OCI-LY1 (cell line): ENCODE data around the gene TEX26.

Experiments used
- H2AFZ ChIP-seq: fragments of 200-600 bp; sonication (generic), shearing (Covaris generic); 2 replicates; pipeline ENCODE4 v1.6.0; 2014; ENCODE audit warnings: antibody characterized with exemption, mild to moderate bottlenecking, low read length
- H3F3A ChIP-seq: fragments of 200-600 bp; sonication (generic), shearing (Covaris generic); 2 replicates; pipeline ENCODE4 v1.6.0; 2014; ENCODE audit warnings: mild to moderate bottlenecking, antibody characterized with exemption, low read length, moderate library complexity; ENCODE audit not compliant: insufficient read depth
- H3K27ac ChIP-seq: fragments of 200-600 bp; sonication (generic); 2 replicates; pipeline ENCODE4 v1.5.1; 2014; ENCODE audit warnings: low read length, mixed run types, mild to moderate bottlenecking, low read depth; ENCODE audit not compliant: poor library complexity, severe bottlenecking
- H3K27me3 ChIP-seq: fragments of 200-600 bp; sonication (generic); 2 replicates; pipeline ENCODE4 v1.6.0; 2014; ENCODE audit warnings: antibody characterized with exemption, mild to moderate bottlenecking, low read length, moderate library complexity; ENCODE audit not compliant: insufficient read depth
- H3K36me3 ChIP-seq: fragments of 200-600 bp; sonication (generic); 2 replicates; pipeline ENCODE4 v1.6.1; 2014; ENCODE audit warnings: mild to moderate bottlenecking, antibody characterized with exemption, low read length, moderate library complexity, mixed read lengths; ENCODE audit not compliant: insufficient read depth
- H3K4me1 ChIP-seq: fragments of 200-600 bp; sonication (generic); 2 replicates; pipeline ENCODE4 v1.5.1; 2014; ENCODE audit warnings: mild to moderate bottlenecking, low read length, moderate library complexity; ENCODE audit not compliant: insufficient read depth, severe bottlenecking
- H3K4me2 ChIP-seq: fragments of 200-600 bp; sonication (generic), shearing (Covaris generic); 2 replicates; pipeline ENCODE4 v1.6.1; 2014; ENCODE audit warnings: low read length
- H3K4me3 ChIP-seq: fragments of 200-600 bp; sonication (generic); 2 replicates; pipeline ENCODE4 v1.5.1; 2014; ENCODE audit warnings: low read length, low read depth, mild to moderate bottlenecking, mixed read lengths; ENCODE audit not compliant: poor library complexity, severe bottlenecking
- H3K79me2 ChIP-seq: fragments of 200-600 bp; shearing (Covaris generic); 2 replicates; pipeline ENCODE4 v1.6.1; 2016; ENCODE audit warnings: mixed run types, low read length, mixed read lengths; ENCODE audit not compliant: insufficient read depth
- H3K9ac ChIP-seq: fragments of 200-600 bp; sonication (generic), shearing (Covaris generic); 2 replicates; pipeline ENCODE4 v1.6.1; 2014; ENCODE audit warnings: mild to moderate bottlenecking, low read length, mixed read lengths
- H3K9me2 ChIP-seq: fragments of 200-600 bp; sonication (generic), shearing (Covaris generic); 2 replicates; pipeline ENCODE4 v1.6.1; 2014; ENCODE audit warnings: low read depth, mild to moderate bottlenecking, low read length, mixed read lengths
- H3K9me3 ChIP-seq: fragments of 200-600 bp; shearing (Covaris generic); 2 replicates; pipeline ENCODE4 v1.6.1; 2014; ENCODE audit warnings: low read length, mixed read lengths
- H4K20me1 ChIP-seq: fragments of 200-600 bp; sonication (generic), shearing (Covaris generic); 2 replicates; pipeline ENCODE4 v1.6.0; 2016; ENCODE audit warnings: mild to moderate bottlenecking, low read length; ENCODE audit not compliant: insufficient read depth
- EZH2 ChIP-seq: fragments of 200-600 bp; sonication (generic), shearing (Covaris generic); IDR thresholded peaks from 2 replicates; pipeline ENCODE4 v1.8.0; 2017; ENCODE audit warnings: borderline replicate concordance, mixed run types, mild to moderate bottlenecking, antibody characterized with exemption, low read length, moderate library complexity, mixed read lengths
- TF ChIP-seq, protein P1 (sequence below): fragments of 200-600 bp; sonication (generic), shearing (Covaris generic); IDR thresholded peaks from 2 replicates; pipeline ENCODE4 v1.5.1; 2017; ENCODE audit warnings: mild to moderate bottlenecking, antibody characterized with exemption, low read length, moderate library complexity, mixed read lengths

TEX26 gene

DNA sequence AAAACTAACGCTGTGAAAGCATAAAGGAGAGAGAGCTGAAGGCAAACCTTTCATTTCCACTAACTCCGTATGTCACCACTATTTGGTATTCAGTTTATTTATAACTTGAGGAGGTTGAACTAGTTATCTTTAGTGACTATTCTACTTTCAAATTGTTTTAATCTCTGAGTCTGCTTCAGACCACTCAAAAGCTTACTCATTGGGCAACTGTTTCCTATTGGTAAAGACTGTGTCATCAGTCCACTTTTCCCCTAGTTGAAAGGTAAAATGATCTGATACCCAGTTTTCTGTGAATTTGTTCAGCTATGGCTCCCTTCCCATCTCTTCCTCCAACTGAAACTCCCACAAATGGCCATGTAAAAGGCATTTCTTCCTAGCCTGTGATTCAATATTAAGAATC lies 39.1 kb downstream of the TEX26 start:
- Histone ChIP-seq H3K36me3 (no peaks in the 10 kb centered on the region), H3F3A (no peaks in the 10 kb centered on the region), H3K27me3 (no peaks in the 10 kb centered on the region), H3K79me2 (no peaks in the 10 kb centered on the region), H3K9me2 (no peaks in the 10 kb centered on the region), H2AFZ (no peak overlapping the region), H3K27ac (no peak overlapping the region), H3K9ac (no peak overlapping the region), H3K4me2 (no peak overlapping the region), H3K4me1 (no peaks in the 10 kb centered on the region), H4K20me1 (no peaks in the 10 kb centered on the region), H3K4me3 (no peak overlapping the region), H3K9me3 (no peaks in the 10 kb centered on the region)
- no peak for TF ChIP-seq EZH2
- TF ChIP-seq, protein P1, sequence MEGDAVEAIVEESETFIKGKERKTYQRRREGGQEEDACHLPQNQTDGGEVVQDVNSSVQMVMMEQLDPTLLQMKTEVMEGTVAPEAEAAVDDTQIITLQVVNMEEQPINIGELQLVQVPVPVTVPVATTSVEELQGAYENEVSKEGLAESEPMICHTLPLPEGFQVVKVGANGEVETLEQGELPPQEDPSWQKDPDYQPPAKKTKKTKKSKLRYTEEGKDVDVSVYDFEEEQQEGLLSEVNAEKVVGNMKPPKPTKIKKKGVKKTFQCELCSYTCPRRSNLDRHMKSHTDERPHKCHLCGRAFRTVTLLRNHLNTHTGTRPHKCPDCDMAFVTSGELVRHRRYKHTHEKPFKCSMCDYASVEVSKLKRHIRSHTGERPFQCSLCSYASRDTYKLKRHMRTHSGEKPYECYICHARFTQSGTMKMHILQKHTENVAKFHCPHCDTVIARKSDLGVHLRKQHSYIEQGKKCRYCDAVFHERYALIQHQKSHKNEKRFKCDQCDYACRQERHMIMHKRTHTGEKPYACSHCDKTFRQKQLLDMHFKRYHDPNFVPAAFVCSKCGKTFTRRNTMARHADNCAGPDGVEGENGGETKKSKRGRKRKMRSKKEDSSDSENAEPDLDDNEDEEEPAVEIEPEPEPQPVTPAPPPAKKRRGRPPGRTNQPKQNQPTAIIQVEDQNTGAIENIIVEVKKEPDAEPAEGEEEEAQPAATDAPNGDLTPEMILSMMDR: no peak

DNA sequence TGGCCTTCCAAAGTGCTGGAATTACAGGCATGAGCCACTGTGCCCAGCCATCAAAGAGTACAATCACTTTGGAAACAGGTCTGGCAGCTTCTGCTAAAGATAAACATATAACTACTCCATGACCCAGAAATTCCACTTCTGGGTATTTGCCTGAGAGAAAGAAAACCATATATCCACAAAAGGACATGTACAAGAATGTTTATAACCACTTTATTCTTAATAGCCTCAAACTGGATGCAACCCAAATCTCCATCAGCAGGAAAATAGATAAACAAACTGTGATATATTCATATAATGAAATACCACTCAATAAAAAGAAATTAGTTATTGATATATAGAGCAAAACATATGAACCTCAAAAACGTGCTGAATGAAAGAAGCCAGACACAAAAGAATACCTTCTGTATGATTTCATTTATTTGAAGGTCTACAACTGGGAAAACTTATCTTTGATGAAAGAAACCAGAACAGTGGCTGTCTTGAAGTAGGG lies 40.5 kb downstream of the TEX26 start:
- Histone ChIP-seq H2AFZ (no peak overlapping the region), H3K27me3 (no peaks in the 10 kb centered on the region), H4K20me1 (no peaks in the 10 kb centered on the region), H3F3A (no peaks in the 10 kb centered on the region), H3K36me3 (no peaks in the 10 kb centered on the region), H3K9me3 (no peaks in the 10 kb centered on the region), H3K4me3 (no peak overlapping the region), H3K9me2 (no peaks in the 10 kb centered on the region), H3K79me2 (no peaks in the 10 kb centered on the region), H3K27ac (no peak overlapping the region), H3K4me2 (no peak overlapping the region), H3K9ac (no peak overlapping the region), H3K4me1 (no peaks in the 10 kb centered on the region)
- TF ChIP-seq, protein P1: no peak
- TF ChIP-seq EZH2: no peak

DNA sequence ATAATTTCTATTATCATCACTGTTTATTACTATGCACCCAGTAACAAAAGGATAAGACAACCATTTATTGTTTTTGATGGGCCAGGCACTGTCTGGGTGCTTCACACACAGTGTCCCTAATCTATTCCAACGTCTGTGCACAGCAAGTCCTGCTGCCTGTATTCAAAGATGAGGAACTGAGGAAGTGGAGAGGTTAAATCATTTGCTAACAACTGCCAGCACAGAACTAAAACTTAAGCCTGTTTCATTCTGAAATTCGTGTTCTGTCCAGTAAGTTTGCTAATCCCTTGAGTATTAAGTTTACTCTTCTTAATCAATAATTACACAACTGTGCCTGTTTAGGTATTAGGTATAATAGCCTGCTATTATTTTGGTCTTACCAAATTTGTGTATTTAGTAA lies 41.9 kb downstream of the TEX26 start:
- H3K4me1 ChIP-seq: no peaks in the 10 kb centered on the region
- TF ChIP-seq, protein P1: no peak
- TF ChIP-seq EZH2: no peak
- no peak overlapping the region for H3K9ac ChIP-seq
- no peak overlapping the region for H2AFZ ChIP-seq
- no peak overlapping the region for H3K4me2 ChIP-seq
- H3K4me3 ChIP-seq: no peak overlapping the region
- no peaks in the 10 kb centered on the region for H3K9me2 ChIP-seq
- no peak overlapping the region for H3K27ac ChIP-seq
- no peaks in the 10 kb centered on the region for H3F3A ChIP-seq
- no peaks in the 10 kb centered on the region for H3K79me2 ChIP-seq
- no peaks in the 10 kb centered on the region for H3K9me3 ChIP-seq
- H4K20me1 ChIP-seq: no peaks in the 10 kb centered on the region
- H3K27me3 ChIP-seq: no peaks in the 10 kb centered on the region
- no peaks in the 10 kb centered on the region for H3K36me3 ChIP-seq
